Fibroblast of skin of right quadriceps (primary cell): ENCODE data around the gene RAP1GAP.
"Not testable (repeated sequence)": the region's sequence is repeated elsewhere in the genome, so short reads cannot be mapped to it uniquely, and the experiment has no call there.

ENCODE experiments used
- DNase-seq: peaks from one replicate; pipeline ENCODE4 v3.0.0-alpha.2; 2013

The RAP1GAP gene

GRCh38 chr1:21641967-21642739, 27.0 kb downstream of the RAP1GAP start:
- no peak for DNase-seq

GRCh38 chr1:21641537-21641936, 27.6 kb downstream of the RAP1GAP start:
- DNase-seq = no peak

DNA sequence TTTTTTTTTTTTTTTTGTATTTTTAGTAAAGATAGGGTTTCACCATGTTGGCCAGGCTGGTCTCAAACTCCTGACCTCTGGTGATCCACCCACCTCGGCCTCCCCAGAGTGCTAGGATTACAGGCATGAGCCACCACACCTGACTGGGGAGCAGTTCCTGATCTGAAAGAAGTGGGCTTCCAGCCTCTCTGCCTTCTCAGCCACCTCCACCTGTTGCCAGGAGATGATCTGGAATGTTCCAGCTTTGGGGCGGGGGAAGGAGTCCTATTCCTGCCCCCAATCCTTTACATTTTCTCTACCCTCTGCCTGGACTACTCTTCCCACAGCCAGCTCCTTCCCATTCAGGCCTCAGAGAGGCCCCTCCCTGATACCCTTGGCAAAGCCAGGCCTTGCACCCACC, 28.1 kb downstream of the RAP1GAP start:
- DNase-seq = no peak

DNA sequence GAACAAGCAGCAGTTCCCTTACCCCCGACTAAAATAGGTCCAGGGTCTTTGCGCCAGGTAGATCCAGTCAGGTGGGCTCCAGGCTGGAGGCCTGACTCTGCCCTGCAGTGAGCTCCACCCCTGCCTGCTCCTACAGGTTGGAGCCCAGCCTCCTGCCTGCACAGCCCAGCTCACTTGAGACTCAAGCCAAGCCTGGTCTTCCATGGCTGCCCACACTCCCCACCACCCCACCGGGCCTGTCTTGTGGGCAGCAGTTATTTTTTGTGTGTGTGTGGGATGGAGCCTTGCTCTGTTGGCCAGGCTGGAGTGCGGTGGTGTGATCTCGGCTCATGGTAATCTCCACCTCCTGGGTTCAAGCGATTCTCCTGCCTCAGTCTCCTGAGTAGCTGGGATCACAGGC, 28.5 kb downstream of the RAP1GAP start:
- no peak for DNase-seq

DNA sequence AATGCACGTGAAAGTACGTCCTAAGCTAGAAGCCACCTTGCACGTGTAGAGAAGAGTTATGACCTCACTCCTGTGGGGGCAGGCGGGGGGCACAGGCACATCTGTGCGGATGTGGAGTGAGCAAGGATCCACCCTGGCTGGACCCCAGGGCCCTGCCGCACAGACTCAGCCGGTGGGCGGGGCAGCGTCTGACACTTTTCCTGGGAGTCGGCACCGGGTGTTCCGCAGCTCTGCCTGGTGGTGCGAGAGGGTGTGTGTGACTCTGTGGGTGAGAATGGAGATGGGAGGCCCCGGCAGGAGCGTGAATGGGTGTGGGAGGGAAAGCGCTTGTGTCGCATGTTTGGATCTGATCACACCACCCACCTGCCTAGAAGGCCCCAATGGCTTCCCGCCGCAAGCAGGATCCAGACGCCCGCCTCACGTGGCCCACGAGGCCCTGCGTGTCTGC, 29.5 kb downstream of the RAP1GAP start:
- no peak for DNase-seq

GRCh38 chr1:21638531-21639341, 30.4 kb downstream of the RAP1GAP start:
- DNase-seq = peak; percentile 27

DNA sequence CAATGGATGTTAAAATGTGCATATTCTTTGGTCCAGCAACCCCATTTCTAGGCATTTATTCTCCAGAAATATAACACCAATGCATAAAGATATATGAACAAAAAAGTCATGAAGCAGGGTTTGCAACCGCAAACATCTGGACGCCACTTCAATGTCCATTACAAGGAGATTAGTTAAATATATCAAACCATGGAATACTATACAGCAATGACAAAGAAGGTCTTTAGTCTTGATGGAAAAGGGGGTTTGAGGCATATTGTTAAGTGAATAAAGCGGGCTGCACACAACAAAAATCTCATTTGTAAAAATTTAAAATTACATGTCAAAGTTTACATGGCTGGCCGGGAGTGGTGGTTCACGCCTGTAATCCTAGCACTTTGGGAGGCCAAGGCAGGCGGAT, 31.6 kb downstream of the RAP1GAP start:
- DNase-seq = no peak

GRCh38 chr1:21636029-21636428, 33.1 kb downstream of the RAP1GAP start:
- DNase-seq = no peak

- DNase-seq = no peak
Measured at GRCh38 chr1:21634806-21635535, 34.2 kb downstream of the RAP1GAP start.

DNA sequence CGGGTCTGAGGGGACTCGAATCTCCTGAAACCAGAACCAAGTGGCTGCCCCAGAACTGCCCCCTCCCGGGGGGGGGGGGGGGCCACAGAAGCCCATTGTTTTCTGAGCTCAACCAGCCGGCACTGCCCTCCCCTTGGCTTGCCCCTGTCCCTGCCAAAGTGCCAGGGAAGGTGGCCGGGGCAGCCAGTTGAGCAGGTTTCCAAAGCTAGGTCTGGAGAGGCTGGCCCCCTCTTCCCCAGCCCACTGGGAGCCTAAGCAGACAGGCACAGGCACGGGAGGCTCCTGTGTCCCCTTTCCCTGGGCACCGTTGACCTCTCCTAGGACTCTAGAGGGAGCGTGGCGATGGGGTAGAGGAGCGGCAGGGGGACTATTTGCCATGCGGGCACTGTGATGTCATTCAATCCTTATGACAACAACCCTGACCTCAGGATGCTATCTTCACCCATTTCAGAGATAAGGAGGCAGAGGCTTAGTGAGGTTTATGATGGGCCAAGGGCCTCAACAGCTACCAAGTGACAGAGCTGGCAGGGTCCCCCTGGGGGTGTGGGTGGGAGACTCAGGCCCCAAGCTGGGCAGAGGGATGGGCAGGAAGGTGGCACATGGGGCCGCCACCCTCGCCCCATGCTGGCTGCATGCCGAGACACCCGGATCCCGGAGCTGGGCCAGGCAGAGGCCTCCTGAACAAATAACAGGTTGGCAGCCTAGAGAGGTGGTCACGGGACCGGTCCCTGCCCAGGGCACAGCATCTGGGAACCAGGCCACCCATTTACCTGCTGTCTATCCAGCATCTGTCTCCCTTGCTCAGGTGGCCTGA, 35.0 kb downstream of the RAP1GAP start:
- DNase-seq = no peak

GRCh38 chr1:21633141-21633755, 35.9 kb downstream of the RAP1GAP start:
- DNase-seq = no peak

- no peak for DNase-seq
Measured at GRCh38 chr1:21631944-21632887, 36.9 kb downstream of the RAP1GAP start.

GRCh38 chr1:21631590-21631943, 37.6 kb downstream of the RAP1GAP start:
- not testable (repeated sequence) for DNase-seq

DNA sequence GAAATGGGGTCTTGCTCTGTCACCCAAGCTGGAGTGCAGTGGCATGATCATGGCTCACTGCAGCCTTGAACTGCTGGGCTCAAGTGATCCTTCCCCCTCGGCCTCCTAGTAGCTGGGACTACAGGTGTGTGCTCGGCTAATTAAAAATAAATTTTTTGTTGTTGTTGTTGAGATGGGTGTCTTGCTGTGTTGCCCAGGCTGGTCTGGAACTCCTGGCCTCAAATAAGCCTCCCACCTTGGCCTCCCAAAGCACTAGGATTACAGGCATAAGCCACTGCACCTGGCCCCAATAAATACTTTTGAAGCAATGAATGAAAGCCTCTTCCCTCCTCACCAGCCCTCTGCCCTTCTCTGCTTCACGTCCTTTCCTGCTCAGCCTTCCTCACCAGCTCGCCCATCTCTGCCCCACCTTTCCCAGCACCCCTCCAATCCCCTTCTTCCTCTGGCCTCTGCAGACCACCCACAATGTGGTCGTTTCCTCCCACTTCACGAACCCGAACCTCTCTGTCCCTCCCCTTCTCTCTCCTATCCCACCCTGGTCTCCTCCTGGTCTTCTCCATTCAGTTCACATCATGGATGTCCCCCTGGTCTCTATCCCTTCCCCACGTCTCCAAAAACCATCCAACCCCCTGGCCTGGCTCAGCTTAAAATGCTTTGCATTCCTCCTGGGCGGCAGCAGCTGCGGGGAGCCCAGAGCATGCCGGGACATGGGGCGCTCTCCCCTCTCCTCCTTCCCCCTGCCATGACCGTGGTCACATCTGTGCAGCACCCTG, 38.4 kb downstream of the RAP1GAP start:
- no peak for DNase-seq

DNA sequence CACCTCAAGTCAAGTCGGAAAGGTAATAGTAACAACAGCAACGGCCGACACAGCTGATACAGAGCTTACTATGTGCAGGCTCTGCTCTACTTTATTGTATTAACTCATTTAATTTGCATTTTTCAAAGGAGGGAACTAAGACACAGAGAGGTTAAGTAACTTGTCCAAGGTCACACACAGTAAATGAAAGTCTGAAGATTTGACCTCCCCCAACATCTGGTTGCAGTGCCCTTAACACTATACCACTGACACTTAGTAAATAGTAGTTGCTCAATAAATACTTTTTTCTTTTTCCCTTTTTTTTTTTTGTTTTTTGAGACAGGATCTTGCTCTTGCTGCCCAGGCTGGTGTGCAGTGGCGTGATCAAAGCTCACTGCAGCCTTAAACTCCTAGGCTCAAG, 39.2 kb downstream of the RAP1GAP start:
- DNase-seq = no peak

DNA sequence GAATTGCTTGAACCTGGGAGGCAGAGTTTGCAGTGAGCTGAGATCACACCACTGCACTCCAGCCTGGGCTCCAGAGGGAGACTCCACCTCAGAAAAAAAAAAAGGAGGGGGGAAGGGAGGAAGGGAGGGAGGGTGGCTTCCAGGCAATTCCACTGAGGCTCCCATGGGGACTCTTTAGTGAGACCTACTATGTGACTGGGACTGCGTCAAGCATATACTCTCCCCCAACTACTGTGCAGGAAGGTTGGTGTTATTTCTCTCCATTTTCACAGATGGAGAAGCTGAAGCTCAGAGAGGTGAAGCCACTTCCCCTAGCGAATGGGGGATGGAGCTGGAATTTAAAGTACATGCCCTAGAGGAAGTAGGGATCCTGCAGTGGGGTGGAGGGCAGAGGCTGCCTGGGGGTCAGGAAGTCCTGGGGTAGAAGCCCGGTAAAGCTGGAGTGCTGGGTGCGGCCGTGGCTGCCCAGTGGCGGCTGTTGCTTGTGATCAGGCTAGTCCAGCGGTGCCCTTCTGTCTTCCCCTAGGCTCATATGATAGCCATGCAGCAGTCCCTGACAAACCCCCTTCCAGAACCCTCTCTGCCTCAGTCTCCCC, 40.3 kb downstream of the RAP1GAP start:
- no peak for DNase-seq

- no peak for DNase-seq
Measured at GRCh38 chr1:21626921-21627339, 42.2 kb downstream of the RAP1GAP start.

- DNase-seq = no peak
Measured at GRCh38 chr1:21625390-21626190, 43.6 kb downstream of the RAP1GAP start.
